H9 (cell line): ENCODE measurements around the gene ANKRD23. TPM values are rescaled to one million over a fixed set of nuclear protein-coding genes. Genes with fewer than 3 reads are reported as not detected.

Experiments
- DNase-seq: peaks from one replicate; pipeline ENCODE4 v3.0.0-alpha.2; 2017
- H2AFZ ChIP-seq: one replicate; pipeline ENCODE4 v1.6.1; 2013; ENCODE audit warnings: mild to moderate bottlenecking, low read length, control low read depth, moderate library complexity
- H2AK5ac ChIP-seq: 2 replicates; pipeline ENCODE4 v1.6.1; 2013; ENCODE audit warnings: low read length, control low read depth, mixed read lengths; ENCODE audit not compliant: insufficient read length
- H2BK120ac ChIP-seq: one replicate; pipeline ENCODE4 v1.6.1; 2013; ENCODE audit warnings: low read depth, mild to moderate bottlenecking, low read length, control low read depth, inconsistent platforms; ENCODE audit not compliant: poor library complexity, severe bottlenecking
- H2BK12ac ChIP-seq: 2 replicates; pipeline ENCODE4 v1.6.1; 2013; ENCODE audit warnings: low read length, control low read depth, mixed read lengths, low read depth; ENCODE audit not compliant: insufficient read length
- H2BK15ac ChIP-seq: 2 replicates; pipeline ENCODE4 v1.6.1; 2013; ENCODE audit warnings: low read depth, low read length, control low read depth
- H2BK20ac ChIP-seq: one replicate; pipeline ENCODE4 v1.6.1; 2013; ENCODE audit warnings: low read depth, mild to moderate bottlenecking, low read length, control low read depth, inconsistent platforms; ENCODE audit not compliant: poor library complexity, severe bottlenecking
- H2BK5ac ChIP-seq: 2 replicates; pipeline ENCODE4 v1.6.1; 2013; ENCODE audit warnings: low read length, control low read depth, mixed read lengths; ENCODE audit not compliant: insufficient read length
- H3K14ac ChIP-seq: 2 replicates; pipeline ENCODE4 v1.6.1; 2013; ENCODE audit warnings: low read length, control low read depth; ENCODE audit not compliant: insufficient read depth
- H3K18ac ChIP-seq: 2 replicates; pipeline ENCODE4 v1.6.1; 2013; ENCODE audit warnings: low read depth, mild to moderate bottlenecking, mixed read lengths, low read length, control low read depth; ENCODE audit not compliant: insufficient read length
- H3K23ac ChIP-seq: 2 replicates; pipeline ENCODE4 v1.6.1; 2013; ENCODE audit warnings: low read length, control low read depth, mixed read lengths, low read depth; ENCODE audit not compliant: insufficient read length
- H3K23me2 ChIP-seq: 2 replicates; pipeline ENCODE4 v1.6.1; 2013; ENCODE audit warnings: low read depth, mild to moderate bottlenecking, mixed read lengths, low read length, control low read depth; ENCODE audit not compliant: insufficient read length, poor library complexity, severe bottlenecking
- H3K27ac ChIP-seq: 2 replicates; pipeline ENCODE4 v1.5.1; 2013; ENCODE audit warnings: low read length, control low read depth, mixed read lengths, low read depth; ENCODE audit not compliant: insufficient read length
- H3K27me3 ChIP-seq: 2 replicates; pipeline ENCODE4 v1.6.1; 2013; ENCODE audit warnings: low read length, control low read depth, inconsistent platforms; ENCODE audit not compliant: insufficient read depth
- H3K4ac ChIP-seq: 2 replicates; pipeline ENCODE4 v1.6.1; 2013; ENCODE audit warnings: low read depth, mild to moderate bottlenecking, control low read depth, inconsistent platforms, low read length, moderate library complexity
- H3K4me1 ChIP-seq: 2 replicates; pipeline ENCODE4 v1.6.1; 2013; ENCODE audit warnings: low read length, control low read depth, inconsistent platforms; ENCODE audit not compliant: insufficient read depth
- H3K4me2 ChIP-seq: 2 replicates; pipeline ENCODE4 v1.6.1; 2013; ENCODE audit warnings: low read length, control low read depth, mixed read lengths; ENCODE audit not compliant: insufficient read length, insufficient read depth
- H3K56ac ChIP-seq: 2 replicates; pipeline ENCODE4 v1.6.1; 2013; ENCODE audit warnings: low read depth, mild to moderate bottlenecking, mixed read lengths, low read length, control low read depth; ENCODE audit not compliant: insufficient read length
- H3K79me1 ChIP-seq: 2 replicates; pipeline ENCODE4 v1.6.1; 2013; ENCODE audit warnings: low read depth, mild to moderate bottlenecking, moderate library complexity, low read length, control low read depth, inconsistent platforms; ENCODE audit not compliant: insufficient read depth, poor library complexity, severe bottlenecking
- H3K79me2 ChIP-seq: 2 replicates; pipeline ENCODE4 v1.6.1; 2013; ENCODE audit warnings: low read length, control low read depth, inconsistent platforms; ENCODE audit not compliant: insufficient read depth
- H3K9ac ChIP-seq: 2 replicates; pipeline ENCODE4 v1.6.1; 2013; ENCODE audit warnings: low read length, control low read depth, mixed read lengths; ENCODE audit not compliant: insufficient read length; ENCODE audit errors: extremely low read depth
- H3K9me3 ChIP-seq: one replicate; pipeline ENCODE4 v1.6.1; 2013; ENCODE audit warnings: low read depth, low read length, inconsistent platforms; ENCODE audit not compliant: control insufficient read depth
- H3T11ph ChIP-seq: one replicate; pipeline ENCODE4 v1.6.1; 2013; ENCODE audit warnings: mild to moderate bottlenecking, low read length, control low read depth, inconsistent platforms
- H4K20me1 ChIP-seq: one replicate; pipeline ENCODE4 v1.6.1; 2013; ENCODE audit not compliant: control insufficient read depth, insufficient read length, insufficient read depth
- H4K5ac ChIP-seq: 2 replicates; pipeline ENCODE4 v1.6.1; 2013; ENCODE audit warnings: low read depth, mild to moderate bottlenecking, mixed read lengths, low read length, control low read depth; ENCODE audit not compliant: insufficient read length
- H4K8ac ChIP-seq: replicated peaks from 2 replicates; pipeline ENCODE4 v1.6.1; 2013; ENCODE audit warnings: low read length, control low read depth, mixed read lengths, low read depth; ENCODE audit not compliant: insufficient read length
- H4K91ac ChIP-seq: 2 replicates; pipeline ENCODE4 v1.6.1; 2013; ENCODE audit warnings: low read depth, mild to moderate bottlenecking, moderate library complexity, mixed read lengths, low read length, control low read depth; ENCODE audit not compliant: insufficient read length
- H3K27ac Mint-ChIP-seq, 3 experiments: 2 replicates in 2 of 3; 3 replicates in 1 of 3; pipeline ENCODE4 v1.8.0; 2020 to 2021; ENCODE audit warnings: mixed read lengths in 3 of 3, mild to moderate bottlenecking in 1 of 3, moderate library complexity in 1 of 3
- H3K27me3 Mint-ChIP-seq: 2 replicates; pipeline ENCODE4 v1.8.0; 2021; ENCODE audit warnings: low read depth, mild to moderate bottlenecking, moderate library complexity, mixed read lengths
- H3K36me3 Mint-ChIP-seq, 3 experiments: 2 replicates in 2 of 3; 3 replicates in 1 of 3; pipeline ENCODE4 v1.8.0; 2020 to 2021; ENCODE audit warnings: low read depth in 3 of 3, mixed read lengths in 3 of 3; ENCODE audit not compliant: insufficient read depth in 1 of 3
- H3K4me1 Mint-ChIP-seq, 2 experiments: 2 replicates each; pipeline ENCODE4 v1.8.0; 2020; ENCODE audit warnings: mixed read lengths in 2 of 2
- H3K4me3 Mint-ChIP-seq, 2 experiments: 2 replicates in 1 of 2; 3 replicates in 1 of 2; pipeline ENCODE4 v1.8.0; 2020 to 2021; ENCODE audit warnings: mild to moderate bottlenecking in 2 of 2, mixed read lengths in 2 of 2, moderate library complexity in 1 of 2
- H3K9me3 Mint-ChIP-seq, 2 experiments: 2 replicates in 1 of 2; 3 replicates in 1 of 2; pipeline ENCODE4 v1.8.0; 2020; ENCODE audit warnings: mild to moderate bottlenecking in 2 of 2, mixed read lengths in 2 of 2, moderate library complexity in 1 of 2
- CTCF ChIP-seq: fragments of 200-600 bp; sonication (generic); conservative IDR thresholded peaks from 3 replicates; pipeline ENCODE4 v1.8.0; 2021; ENCODE audit warnings: antibody characterized with exemption, mild to moderate bottlenecking
- WGBS: extraction: QIAGEN DNeasy Blood & Tissue Kit; methylation state at CpG from one replicate; pipeline ENCODE4 v1.1.7; 2013; ENCODE audit warnings: missing lambda C conversion rate, low lambda C conversion rate, mixed read lengths; ENCODE audit not compliant: insufficient read length; ENCODE audit errors: extremely low coverage; 5-methylcytosine and 5-hydroxymethylcytosine counted together
- total RNA-seq: library from RNA; stranded (reverse); gene quantifications from 2 replicates; pipeline ENCODE4 v1.2.1, GENCODE V29; 2021

Gene ANKRD23
- total RNA-seq, 1 experiment from 2014 or later, result 2.4 TPM

GRCh38 chr2:96883306-96883705 lies 39.5 kb upstream of the ANKRD23 start:
- no peak overlapping the region for H3K18ac ChIP-seq
- Mint-ChIP-seq H3K36me3 (no peaks in the 10 kb centered on the region), H3K4me3 (no peak overlapping the region), H3K27ac (no peak overlapping the region), H3K4me1 (peaks cover 49 to 51% of the 10 kb centered on the region in 2 experiments), H3K9me3 (no peaks in the 10 kb centered on the region; a peak in 1 of 5 replicates), H3K27me3 (peaks cover 5% of the 10 kb centered on the region)
- no peak overlapping the region for H3T11ph ChIP-seq
- no peak for DNase-seq
- H2BK120ac ChIP-seq, result no peak overlapping the region
- TF ChIP-seq CTCF, result no peak
- no peak overlapping the region for H3K27ac ChIP-seq
- H2AFZ ChIP-seq, result no peak overlapping the region
- H3K9me3 ChIP-seq, result no peaks in the 10 kb centered on the region
- no peak overlapping the region for H2BK15ac ChIP-seq
- no peak overlapping the region for H4K8ac ChIP-seq
- H3K14ac ChIP-seq, result no peak overlapping the region
- no peak overlapping the region for H3K23ac ChIP-seq
- no peak overlapping the region for H3K9ac ChIP-seq
- H2BK20ac ChIP-seq, result no peak overlapping the region
- H3K27me3 ChIP-seq, result no peaks in the 10 kb centered on the region; the same call in 1 of the 2 replicates
- H4K5ac ChIP-seq, result no peak overlapping the region
- no peak overlapping the region for H4K91ac ChIP-seq
- peaks cover 3% of the 10 kb centered on the region; the same call in 1 of the 2 replicates for H3K4me1 ChIP-seq
- no peaks in the 10 kb centered on the region for H3K79me2 ChIP-seq
- no peak overlapping the region for H2AK5ac ChIP-seq
- no CpG with 5 or more reads among the region's 9 CpGs for WGBS
- no peaks in the 10 kb centered on the region for H3K23me2 ChIP-seq
- H2BK5ac ChIP-seq, result no peak overlapping the region
- no peak overlapping the region for H3K56ac ChIP-seq
- H2BK12ac ChIP-seq, result no peak overlapping the region
- H3K4me2 ChIP-seq, result no peak overlapping the region
- H4K20me1 ChIP-seq, result no peaks in the 10 kb centered on the region
- H3K79me1 ChIP-seq, result no peaks in the 10 kb centered on the region
- no peak overlapping the region for H3K4ac ChIP-seq
